ENCODE results near the gene ENPP3. TPM values are rescaled to one million over a fixed set of nuclear protein-coding genes. Genes with fewer than 3 reads are reported as not detected.

The ENPP3 gene
- polyA plus RNA-seq, 3 donors = not detected

DNA sequence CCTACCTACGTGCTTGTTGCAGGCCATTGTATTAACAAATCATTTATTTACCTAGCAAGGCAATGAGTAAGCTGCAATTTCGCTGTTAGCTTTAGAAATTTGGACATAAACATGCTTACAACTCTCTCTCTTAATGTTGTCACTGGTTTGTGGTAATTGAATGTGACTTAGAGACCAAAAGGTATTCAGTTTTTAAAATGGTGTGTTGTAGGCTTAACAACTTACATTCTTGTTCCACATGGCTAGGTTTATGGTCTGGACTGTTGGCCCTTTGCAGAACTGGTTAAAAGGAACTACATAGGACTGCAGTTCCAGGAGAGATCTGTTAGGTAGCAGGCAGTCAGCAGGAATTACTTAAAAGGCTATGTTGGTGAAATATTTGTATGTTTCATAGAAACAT, 84.1 kb downstream of the ENPP3 start:
- H3K4me1 ChIP-seq (ENCODE audit: control insufficient read depth in 1 of 2, insufficient read depth in 2 of 2, low read length in 2 of 2) = no peaks in the 10 kb centered on the region
- Mint-ChIP-seq H3K4me1 (peaks cover 2% of the 10 kb centered on the region), H3K4me3 (no peak overlapping the region), H3K27ac (no peak overlapping the region), H3K36me3 (no peaks in the 10 kb centered on the region), H3K9me3 (peaks cover 0 to 2% (median 0%) of the 10 kb centered on the region in 7 donors), H3K27me3 (ENCODE audit: low read depth in 3 of 3) (peaks cover 2 to 3% (median 3%) of the 10 kb centered on the region in 3 donors)
- H3K36me3 ChIP-seq (replicated peaks in 1 of 2; ENCODE audit: control insufficient read depth in 1 of 2, insufficient read depth in 2 of 2, low read length in 2 of 2) = no peaks in the 10 kb centered on the region
- H3K79me2 ChIP-seq (ENCODE audit: insufficient read depth, low read length) = no peaks in the 10 kb centered on the region
- TF ChIP-seq CTCF (IDR thresholded peaks at IDR 0.05) = no peak
- WGBS (ENCODE audit: insufficient coverage) = no CpG with 5 or more reads among the region's 2 CpGs
- H3K4me3 ChIP-seq (replicated peaks in 1 of 3; ENCODE audit: low read depth in 2 of 3, low read length in 3 of 3) = no peak overlapping the region
- no peak overlapping the region for H3K27ac ChIP-seq (ENCODE audit: low read depth in 1 of 2, low read length in 2 of 2)
- H3K9ac ChIP-seq (ENCODE audit: insufficient read depth, low read length, poor library complexity, severe bottlenecking) = no peak overlapping the region
- no peak for DNase-seq
- no peaks in the 10 kb centered on the region for H3K9me3 ChIP-seq (replicated peaks in 1 of 2; ENCODE audit: control insufficient read depth in 1 of 2, insufficient read depth in 1 of 2, low read length in 2 of 2)
- H3K4me2 ChIP-seq (replicated peaks; ENCODE audit: extremely low read depth, low read length, poor library complexity, severe bottlenecking) = no peak overlapping the region
- intact Hi-C loops (cut with micrococcal nuclease) = no loop called here
- H4K20me1 ChIP-seq (ENCODE audit: insufficient read depth, low read length) = no peaks in the 10 kb centered on the region
- no peaks in the 10 kb centered on the region for H3K27me3 ChIP-seq (ENCODE audit: control insufficient read depth in 2 of 2, insufficient read depth in 2 of 2, low read length in 2 of 2)
- no peak overlapping the region for H2AFZ ChIP-seq (ENCODE audit: insufficient read depth, low read depth, low read length, poor library complexity, severe bottlenecking)

DNA sequence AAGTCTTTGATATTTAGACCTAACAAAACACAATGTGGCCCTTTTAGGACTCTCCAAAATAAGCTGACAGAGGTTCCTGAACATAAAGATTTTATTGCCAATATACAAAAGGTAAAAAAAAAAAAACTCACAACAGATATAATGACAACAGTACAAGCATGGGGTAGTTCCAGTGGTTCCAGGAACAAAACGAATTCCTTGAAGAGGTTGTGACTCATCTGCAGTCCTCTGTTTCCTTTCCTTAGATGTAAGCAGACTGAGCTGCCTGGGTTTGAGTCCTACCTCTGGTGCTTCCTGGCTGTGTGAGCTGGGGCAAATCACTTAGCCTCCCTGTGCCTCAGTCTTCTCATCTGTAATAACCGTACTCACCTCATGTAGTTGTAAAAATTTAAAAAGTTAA, 87.0 kb downstream of the ENPP3 start:
- Histone ChIP-seq H3K4me1 (ENCODE audit: control insufficient read depth in 1 of 2, insufficient read depth in 2 of 2, low read length in 2 of 2) (no peaks in the 10 kb centered on the region), H4K20me1 (ENCODE audit: insufficient read depth, low read length) (no peaks in the 10 kb centered on the region), H3K4me2 (replicated peaks; ENCODE audit: extremely low read depth, low read length, poor library complexity, severe bottlenecking) (no peak overlapping the region), H3K4me3 (replicated peaks in 1 of 3; ENCODE audit: low read depth in 2 of 3, low read length in 3 of 3) (no peak overlapping the region), H3K27me3 (ENCODE audit: control insufficient read depth in 2 of 2, insufficient read depth in 2 of 2, low read length in 2 of 2) (no peaks in the 10 kb centered on the region), H3K9me3 (replicated peaks in 1 of 2; ENCODE audit: control insufficient read depth in 1 of 2, insufficient read depth in 1 of 2, low read length in 2 of 2) (no peaks in the 10 kb centered on the region), H3K9ac (ENCODE audit: insufficient read depth, low read length, poor library complexity, severe bottlenecking) (no peak overlapping the region), H2AFZ (ENCODE audit: insufficient read depth, low read depth, low read length, poor library complexity, severe bottlenecking) (no peak overlapping the region), H3K27ac (ENCODE audit: low read depth in 1 of 2, low read length in 2 of 2) (no peak overlapping the region), H3K36me3 (replicated peaks in 1 of 2; ENCODE audit: control insufficient read depth in 1 of 2, insufficient read depth in 2 of 2, low read length in 2 of 2) (no peaks in the 10 kb centered on the region), H3K79me2 (ENCODE audit: insufficient read depth, low read length) (no peaks in the 10 kb centered on the region)
- no peak for TF ChIP-seq CTCF (IDR thresholded peaks at IDR 0.05)
- Mint-ChIP-seq H3K4me3 (no peak overlapping the region), H3K27me3 (ENCODE audit: low read depth in 3 of 3) (peaks cover 0 to 5% (median 3%) of the 10 kb centered on the region in 3 donors), H3K36me3 (no peaks in the 10 kb centered on the region), H3K4me1 (peaks cover 2% of the 10 kb centered on the region), H3K27ac (no peak overlapping the region), H3K9me3 (peaks cover 0 to 3% (median 2%) of the 10 kb centered on the region in 7 donors)
- no peak for DNase-seq
- 90% methylated on average over 1 of the region's 2 CpGs for WGBS (ENCODE audit: insufficient coverage)
- intact Hi-C loops (cut with micrococcal nuclease) = no loop called here

Measured in CD14-positive monocyte (primary cell).